NCI-H345 (cell line): Measurements from ENCODE around the gene IQCH.
A peak's percentile ranks its signal among the peaks of the same experiment; 100 is the strongest.
"Not testable (repeated sequence)": the region's sequence is repeated elsewhere in the genome, so short reads cannot be mapped to it uniquely, and the experiment has no call there.

ENCODE experiments used
- DNase-seq: peaks from one replicate; lab custom pipeline; 2025; lab: John Stamatoyannopoulos, UW

The IQCH gene

DNA sequence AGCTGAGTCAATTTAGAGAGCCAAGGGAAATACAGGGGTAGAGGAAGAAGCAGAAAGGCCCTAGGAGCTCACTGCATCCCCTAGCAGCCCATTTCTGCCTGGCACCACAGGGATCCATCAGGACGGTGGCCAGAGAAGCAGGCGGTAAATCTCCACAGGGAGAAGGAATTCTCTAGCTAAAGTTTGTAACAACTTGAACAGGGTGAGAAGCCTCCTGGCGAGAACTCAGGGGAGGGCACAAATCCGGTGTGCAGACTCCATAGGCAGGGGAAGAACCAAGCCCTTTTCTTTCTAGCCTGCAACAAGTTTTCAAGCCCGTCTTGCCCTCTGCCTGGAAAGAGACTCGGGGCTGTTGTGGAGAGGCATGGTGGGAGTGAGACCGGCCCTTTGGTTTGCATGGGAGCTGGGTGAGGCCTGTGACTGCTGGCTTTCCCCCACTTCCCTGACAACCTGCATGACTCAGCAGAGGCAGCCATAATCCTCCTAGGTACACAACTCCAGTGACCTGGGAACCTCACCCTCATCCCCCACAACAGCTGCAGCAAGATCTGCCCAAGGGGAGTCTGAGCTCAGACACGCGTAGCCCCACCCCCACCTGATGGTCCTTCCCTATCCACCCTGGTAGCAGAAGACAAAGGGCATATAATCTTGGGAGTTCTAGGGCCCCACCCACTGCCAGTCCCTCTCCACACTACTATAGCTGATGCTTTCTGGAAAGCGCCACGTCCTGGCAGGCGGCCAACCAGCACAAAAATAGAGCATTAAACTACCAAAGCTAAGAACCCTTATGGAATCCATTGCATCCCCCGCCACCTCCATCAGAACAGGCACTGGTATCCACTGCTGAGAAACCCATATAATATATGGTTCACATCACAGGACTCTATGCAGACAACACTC, 182.0 kb downstream of the IQCH start:
- DNase-seq: peak; percentile 20

DNA sequence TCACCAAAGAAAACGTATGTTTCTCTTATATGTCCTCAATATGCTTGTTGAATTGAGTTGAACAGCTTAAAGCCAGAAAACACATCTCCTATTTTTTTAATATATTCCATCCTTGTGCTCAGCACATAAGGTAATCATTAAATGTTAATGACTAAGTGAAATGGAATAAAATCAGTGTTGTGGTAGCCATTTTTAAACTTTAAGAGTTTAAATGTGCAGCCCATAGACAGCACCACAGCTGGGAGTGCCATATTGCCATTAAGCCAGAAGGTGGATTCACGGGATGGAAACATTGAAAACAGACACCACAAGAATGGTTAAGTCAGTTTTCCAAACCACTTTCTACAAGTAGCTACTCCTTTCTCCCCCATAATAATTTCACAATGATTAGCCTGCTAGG, 189.5 kb downstream of the IQCH start:
- no peak for DNase-seq

DNA sequence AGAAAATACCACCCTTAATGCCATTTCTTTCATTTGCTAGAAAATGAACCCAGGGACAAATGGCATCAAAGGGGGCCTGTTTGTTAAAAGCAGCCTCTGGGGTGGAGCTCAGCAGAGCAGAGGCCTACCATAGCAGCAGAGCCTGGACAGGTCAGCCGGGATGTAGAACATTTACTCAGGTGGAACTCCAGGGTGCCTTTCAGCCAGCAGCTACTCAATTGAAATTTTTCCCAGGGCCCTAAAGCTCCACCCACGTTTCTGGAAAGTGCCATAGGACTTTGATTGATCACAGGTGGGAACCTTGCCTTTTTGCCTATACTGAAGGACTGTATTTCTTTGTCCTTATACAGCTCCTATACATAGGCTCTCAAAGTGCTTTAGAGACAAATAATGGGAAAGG, 191.9 kb downstream of the IQCH start:
- no peak for DNase-seq

DNA sequence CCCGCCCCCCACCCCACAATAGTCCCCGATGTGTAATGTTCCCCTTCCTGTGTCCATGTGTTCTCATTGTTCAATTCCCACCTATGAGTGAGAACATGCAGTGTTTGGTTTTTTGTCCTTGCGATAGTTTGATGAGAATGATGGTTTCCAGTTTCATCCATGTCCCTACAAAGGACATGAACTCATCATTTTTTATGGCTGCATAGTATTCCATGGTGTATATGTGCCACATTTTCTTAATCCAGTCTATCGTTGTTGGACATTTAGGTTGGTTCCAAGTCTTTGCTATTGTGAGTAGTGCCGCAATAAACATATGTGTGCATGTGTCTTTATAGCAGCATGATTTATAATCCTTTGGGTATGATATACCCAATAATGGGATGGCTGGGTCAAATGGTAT, 193.8 kb downstream of the IQCH start:
- not testable (repeated sequence) for DNase-seq

DNA sequence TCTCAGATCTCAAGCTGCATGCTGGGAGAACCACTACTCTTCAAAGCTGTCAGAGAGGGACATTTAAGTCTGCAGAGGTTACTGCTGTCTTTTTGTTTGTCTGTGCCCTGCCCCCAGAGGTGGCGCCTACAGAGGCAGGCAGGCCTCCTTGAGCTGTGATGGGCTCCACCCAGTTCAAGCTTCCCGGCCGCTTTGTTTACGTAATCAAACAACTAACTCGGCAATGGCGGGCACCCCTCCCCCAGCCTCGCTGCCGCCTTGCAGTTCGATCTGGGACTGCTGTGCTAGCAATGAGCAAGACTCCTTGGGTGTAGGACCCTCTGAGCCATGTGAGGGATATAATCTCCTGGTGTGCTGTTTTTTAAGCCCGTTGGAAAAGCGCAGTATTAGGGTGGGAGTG, 199.1 kb downstream of the IQCH start:
- not testable (repeated sequence) for DNase-seq

DNA sequence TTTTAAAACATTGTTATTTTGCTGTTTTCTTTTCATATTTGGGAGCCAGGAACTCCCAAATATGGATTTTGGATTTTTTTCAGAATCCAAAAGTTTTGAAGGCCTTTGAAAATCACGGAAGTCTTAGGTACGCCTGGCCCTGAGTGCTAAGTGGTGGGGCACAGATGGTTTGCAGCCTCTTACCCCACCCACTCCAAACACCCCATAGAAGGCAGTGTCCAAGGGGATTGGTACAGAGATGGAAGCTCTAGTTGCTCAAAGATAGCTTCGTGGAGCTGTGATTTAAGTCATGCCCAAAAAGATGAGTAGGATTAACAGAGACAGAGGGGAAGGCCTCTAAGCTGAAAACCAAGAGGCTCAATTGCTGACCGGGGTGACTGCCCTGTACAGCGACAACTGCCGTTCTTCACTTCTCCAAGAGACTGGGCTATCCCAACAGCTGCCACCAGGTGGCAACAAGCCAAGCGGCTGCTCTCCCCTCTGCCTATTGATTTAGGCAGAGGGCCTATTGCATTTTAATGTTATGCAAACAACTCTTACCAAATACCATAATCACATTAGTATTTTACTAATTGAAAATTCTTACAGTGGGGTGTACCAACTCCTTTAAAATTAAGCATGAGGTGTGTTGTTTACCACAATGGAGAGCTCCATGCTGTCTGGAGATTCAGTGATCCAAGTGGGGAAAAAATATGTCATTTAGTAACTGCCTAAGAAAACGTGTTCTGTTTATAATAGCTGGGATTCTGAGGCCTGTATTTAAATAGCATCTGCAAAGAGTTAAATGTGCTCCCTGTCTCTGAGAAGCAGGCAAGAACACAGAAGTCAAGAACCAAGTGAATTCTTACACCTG, 202.3 kb downstream of the IQCH start:
- DNase-seq: peak; percentile 67

DNA sequence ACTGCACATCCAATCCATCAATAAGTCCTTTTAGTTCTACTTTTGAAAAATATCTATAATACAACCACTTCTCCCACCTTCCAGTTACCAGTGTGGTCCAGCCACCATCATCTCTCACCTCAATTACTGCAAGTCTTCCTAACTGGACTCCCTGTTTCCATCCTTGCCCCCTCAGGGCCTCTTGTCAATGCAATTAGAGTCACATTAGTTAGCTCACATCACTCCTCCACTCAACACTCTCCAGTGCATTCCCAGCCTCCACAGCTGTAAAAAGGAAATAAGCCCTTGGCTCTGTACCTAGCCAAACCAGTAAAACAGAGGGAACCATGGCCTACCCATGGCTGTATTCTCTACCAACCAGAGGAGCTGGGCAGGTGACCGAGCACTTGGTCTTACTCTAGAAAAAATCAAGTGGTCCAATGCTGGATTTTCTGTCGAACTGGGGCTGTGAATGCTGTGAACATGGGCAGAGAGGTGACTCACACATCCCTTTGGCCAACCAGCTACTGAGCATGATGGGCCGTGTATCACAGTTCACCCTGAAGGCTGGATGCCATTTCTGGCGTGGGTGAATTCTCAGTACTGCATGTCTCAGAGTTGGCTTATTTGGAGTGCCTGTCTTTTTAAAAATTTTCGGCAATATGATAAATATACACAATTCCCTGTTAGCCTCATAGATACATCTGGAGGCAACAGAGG, 203.9 kb downstream of the IQCH start:
- no peak for DNase-seq

DNA sequence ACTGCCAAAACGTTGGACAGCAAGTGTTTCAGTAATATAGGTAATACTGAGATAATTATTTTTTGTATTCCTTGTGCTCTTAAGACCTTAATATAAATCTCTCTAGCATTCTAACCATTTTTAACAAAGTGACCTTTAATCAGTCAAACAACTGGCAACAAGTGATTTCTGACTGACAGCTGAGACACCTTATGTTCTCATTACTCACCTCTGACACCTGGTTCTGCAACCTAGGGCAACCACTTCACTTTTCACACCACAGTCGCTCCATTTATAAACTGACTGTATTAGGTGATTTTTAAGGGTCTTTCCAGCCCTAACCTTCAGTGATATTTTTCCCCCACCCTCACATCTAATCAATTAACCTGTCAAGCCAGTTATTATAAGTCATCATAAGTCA, 205.9 kb downstream of the IQCH start:
- DNase-seq: no peak

DNA sequence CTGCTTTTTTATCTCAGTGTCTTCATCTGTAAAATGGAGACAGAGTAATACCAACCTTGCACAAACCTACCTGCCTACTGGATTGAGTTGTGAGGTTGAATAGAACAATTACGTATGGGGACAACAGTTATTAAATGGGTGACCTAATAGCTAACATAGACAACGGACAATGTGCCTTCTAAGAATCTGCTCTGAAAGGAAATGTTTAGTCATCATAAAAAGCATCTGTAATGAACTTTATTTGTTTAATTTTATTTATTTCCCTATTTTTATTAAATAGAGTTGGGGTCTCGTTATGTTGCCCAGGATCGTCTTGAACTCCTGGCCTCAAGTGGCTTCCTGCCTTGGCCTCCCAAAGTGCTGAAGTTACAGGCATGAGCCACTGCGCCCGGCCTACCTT, 207.1 kb downstream of the IQCH start:
- DNase-seq: no peak

DNA sequence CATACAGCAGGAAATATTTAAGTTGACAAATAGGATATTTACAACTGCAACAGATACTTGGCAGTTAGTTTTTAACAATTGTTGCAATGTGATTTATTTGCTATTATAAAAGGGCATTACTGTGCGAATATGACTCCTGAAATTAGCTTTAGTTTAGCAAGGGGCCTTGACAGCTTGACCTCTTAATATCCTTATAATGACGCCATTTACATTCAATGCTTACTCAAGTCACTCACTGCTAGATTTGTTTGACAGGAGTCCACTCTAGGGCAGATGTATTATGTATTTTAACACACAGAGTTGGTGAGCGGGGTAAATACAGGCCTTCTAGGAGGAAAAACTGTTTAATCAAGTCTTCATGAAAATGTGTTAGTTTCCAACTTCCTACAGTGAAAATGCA, 208.3 kb downstream of the IQCH start:
- DNase-seq: no peak

DNA sequence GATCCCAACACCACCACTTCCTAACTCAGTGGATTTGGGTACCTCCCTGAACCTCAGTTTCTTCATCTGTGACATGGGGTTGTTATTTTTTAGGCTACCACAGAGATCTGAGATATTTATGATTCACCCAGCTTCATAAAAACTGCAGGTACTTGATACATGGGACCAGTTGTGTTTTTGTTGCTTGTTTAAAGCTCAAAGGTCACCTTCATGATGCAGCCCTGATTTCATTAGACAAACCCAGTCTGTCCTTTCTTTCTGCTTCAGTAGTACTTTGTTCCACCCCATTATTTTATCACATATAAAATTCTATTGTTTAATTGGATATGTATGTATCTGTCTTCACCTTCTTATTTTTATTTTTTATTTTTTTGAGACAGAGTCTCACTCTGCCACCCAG, 208.9 kb downstream of the IQCH start:
- no peak for DNase-seq

DNA sequence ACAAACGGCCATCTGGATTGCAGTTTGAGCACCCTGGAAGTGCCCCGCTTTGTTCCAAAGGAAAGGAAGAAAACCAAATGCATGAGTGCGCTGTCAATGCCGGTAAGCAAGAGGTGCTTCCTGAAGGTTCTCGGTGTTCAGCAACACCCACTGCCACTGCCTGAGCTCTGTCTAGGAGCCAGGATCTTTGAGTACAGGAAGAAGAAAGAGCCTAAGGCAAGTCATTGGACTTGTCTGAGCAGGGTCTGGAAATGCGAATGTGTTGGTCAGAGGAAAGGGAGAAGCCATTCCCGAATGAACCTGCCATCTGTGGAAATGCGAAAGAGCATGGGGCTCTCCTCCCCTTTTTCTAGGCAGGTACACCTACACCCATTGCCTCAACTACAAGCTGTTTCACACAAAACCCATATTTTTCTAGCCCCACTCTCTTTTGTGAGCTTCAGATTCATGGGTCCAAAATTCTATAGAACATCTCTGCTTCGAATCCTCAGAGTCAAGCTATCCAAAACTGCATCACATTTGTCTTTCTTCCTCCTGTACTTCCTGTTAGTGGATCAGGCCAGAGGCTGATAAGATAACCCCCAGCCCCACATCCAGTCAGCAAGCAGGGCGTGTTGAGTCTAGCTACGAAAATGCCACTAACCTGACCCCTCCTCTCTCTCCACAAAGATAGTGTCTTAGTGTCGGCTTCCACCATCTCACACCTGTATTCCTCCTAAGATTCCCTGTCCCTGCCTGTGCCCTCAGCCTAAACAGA, 210.8 kb downstream of the IQCH start:
- DNase-seq: no peak

DNA sequence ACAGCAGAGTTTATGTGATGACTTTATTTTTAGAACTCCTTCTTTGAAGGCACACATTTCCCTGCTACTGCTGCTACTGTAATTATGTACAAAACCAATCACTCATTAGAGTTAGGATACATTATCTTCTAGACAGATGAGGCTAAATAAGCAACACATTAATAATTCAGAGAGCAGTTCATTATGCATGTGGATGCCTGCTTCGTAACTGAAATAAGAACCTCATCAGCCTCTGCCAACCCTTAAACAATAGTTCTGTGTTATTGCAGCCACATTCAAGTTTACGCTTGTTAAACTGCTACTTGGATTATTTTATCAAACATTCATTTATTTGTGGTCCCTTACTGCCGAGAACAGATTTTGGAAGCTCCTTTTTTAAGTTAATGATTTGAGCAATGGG, 213.8 kb downstream of the IQCH start:
- DNase-seq: no peak

DNA sequence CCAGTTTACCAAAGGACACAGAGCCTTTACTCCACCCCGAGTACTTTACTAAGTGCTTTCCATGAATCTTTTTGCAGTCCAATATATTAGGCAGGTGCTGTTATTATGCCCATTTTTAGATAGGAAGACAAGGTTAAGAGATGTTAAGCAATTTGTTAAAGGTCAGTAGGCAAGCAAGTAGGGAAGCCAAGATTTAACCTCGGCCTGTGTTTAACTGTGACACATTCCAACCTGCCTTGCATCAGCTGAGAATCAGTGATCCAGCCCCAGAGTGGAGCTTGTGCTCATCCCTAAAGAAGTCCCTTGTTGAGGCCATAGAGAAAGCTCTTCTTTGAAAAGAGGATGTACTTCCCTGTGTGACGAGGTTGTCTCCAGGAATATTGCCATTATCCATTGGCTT, 215.1 kb downstream of the IQCH start:
- no peak for DNase-seq

DNA sequence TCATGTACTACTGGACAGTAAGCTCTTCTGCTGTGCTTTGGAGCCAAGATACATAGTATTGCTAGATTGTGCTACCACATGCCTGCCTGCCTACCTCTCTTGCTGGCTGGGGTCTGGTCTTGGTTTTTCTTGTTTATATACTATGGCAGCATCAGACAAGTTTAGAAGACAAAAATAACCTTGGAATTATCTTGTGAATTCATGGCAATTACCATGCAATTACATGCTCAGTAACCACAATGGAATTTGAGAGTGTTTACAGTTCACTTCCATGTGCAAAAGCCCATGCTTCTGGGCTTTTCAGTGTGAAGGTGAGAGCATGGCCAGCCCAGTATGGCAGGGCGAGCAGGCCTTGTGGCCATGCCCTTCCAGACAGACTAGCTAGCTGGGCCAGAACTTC, 218.4 kb downstream of the IQCH start:
- no peak for DNase-seq

DNA sequence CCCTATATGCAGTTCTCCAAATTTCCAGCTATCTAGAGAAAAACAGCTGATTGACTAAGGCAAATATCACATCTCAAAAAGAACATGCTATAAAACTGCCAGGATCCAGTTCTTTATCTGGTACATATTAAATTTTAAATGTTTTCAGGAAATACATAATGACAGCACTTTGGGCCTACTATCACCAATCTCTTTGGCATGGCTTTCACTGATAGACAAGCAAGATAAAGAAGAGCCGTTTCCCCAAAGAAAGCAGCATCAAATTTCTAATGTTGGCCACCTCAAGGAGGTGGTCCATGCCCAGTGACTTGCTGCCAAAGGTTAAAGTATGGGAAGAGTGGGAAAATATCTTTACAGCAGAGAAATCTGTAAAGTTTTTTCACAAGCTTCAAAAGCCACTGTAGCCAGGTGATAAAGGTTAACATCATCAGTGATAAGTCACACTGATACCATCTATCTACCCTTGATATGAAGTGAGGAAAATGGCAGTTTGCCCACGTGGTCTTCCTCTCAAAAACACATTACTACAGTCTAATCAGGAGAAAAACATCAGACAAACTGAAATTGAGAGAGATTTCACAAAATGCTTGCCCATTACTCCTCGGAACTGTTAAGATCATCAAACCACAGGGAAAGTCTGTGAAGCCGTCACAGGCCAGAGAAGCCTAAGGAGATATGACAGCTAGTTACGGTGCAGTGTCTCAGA, 220.0 kb downstream of the IQCH start:
- DNase-seq: no peak

DNA sequence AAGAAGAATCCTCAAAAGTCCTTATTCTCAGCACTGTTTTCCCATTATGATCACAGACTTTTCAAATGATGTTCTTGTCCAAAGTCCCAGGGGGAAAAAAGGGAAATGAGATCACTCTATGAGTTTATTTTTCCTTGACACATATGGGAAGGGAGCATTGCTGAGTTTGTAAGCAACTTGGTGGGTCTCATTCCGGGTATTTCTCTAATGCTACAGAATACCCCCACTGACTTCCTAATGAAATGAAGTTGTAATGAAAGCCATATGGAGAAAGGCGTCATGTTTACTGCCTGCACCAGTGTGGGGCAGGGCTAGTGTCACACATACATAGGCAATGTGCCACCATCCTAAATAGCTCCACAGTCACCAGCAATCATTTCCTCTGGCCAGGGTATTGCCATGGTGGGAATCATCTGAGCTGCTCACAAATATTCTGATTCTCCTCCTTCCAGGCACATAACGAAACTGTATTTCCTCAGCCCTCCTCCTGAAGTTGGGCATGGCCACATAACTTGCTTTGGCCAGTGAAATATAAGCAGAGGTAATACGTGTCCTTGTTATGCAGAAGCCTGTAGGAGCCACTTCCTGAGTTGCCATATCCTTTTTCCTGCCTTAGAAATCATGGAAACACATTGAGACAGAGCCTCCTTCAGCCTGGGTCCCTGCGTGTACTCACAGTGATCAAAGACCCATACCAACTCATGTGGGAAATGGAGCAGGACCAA, 225.4 kb downstream of the IQCH start:
- DNase-seq: no peak

DNA sequence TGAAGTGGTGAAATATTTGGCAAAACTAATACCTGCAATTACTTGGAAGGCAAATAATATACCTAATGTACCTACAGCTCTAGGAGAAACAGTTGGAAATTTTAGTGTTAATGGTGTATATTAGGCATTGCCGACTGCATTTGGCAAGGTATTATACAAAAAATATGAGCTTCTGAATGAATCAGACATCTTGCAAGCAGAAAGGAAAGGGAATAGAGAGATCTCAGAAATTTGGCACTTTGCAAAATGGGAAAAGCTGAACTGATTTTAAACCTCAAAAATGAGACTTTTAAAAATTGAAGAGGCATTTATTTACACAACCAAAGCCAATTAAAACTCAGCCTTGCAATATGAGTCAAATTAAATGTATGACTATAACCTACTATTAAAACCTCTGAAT, 226.2 kb downstream of the IQCH start:
- no peak for DNase-seq

DNA sequence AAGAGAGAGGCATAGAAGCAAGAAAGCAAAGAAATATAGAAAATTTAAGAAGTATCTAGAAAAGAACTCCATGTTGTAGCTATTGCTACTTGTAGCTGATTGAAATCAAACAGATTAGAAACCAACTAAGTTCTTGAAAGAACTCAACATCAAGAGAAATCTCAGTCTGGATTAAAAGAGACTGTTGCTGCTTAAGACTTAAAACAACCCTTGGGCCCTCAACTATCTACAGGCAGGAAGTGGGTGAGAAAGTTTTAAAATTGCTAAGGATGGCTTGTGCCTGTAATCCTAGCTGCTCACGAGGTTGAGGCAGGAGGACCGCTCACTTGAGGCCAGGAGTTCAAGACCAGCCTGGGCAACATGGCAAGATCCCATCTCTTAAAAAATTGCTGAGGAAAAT, 227.1 kb downstream of the IQCH start:
- DNase-seq: no peak

DNA sequence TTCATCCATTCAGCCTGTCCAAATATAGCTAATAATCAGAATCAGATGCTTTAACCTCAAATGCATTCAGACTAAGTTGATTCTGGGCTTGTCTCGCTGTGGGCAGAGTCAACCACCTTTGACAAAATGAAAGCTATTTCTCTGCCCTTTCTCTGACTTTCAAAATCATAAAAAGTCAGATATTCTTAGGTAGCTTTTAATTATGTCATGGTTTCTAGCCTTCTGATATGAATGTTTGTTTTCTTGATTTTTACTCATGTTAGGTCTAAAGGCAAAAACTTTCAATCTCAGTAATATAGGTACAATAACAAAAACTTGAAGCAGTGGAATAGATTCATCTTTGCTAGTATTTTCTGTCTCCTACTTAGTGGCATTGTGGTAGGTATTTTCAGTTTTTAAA, 241.0 kb downstream of the IQCH start:
- DNase-seq: no peak
